RPMI7951 (cell line): ENCODE measurements around the gene PPT1. TPM values are rescaled to one million over a fixed set of nuclear protein-coding genes. Genes with fewer than 3 reads are reported as not detected.
"Not testable (repeated sequence)": the region's sequence is repeated elsewhere in the genome, so short reads cannot be mapped to it uniquely, and the experiment has no call there.

Source experiments
- DNase-seq: peaks from one replicate; pipeline ENCODE4 v3.0.0-alpha.2; 2012; ENCODE audit warnings: low read depth
- total RNA-seq: library from RNA; depleted of rRNA; stranded (reverse); fragments of >200 nt; shearing (Covaris generic); gene quantifications from 2 replicates; pipeline ENCODE4 v1.2.3, GENCODE V29; 2014

PPT1 gene
- total RNA-seq, 1 experiment from 2014 or later, result 99.4 TPM

DNA sequence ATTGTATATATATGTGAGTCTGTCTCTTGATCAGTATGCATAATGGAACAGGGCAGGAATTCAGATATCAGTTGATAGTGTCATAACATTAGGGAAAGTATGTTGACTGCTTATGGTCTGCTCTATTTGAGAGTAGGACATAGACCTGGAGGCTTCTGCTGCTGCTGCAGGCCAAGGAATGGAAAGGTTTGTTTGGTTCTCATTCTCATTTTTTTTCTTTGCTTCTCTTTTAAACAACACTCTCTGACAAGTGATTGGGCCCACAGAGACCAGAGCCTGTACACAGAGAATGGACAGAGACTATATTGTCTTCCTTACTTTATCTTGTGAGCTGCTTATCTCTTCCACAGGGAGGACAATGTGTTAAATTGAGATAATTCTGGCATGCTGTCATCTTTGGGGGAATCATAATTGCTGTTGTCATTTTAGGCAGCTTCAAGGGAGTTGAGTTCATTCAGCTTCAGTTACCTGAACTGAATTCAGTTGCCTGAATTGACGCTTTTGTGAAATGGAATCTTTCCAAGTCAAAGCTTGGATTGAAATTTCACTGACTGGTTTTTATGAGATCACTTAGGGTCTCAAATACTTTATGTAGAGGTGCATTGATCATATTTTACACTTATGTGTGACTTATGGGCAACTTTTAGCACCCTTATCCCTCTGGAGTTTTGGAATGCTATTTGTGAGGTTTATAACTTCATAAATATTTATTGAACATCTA lies 39.6 kb downstream of the PPT1 start:
- no peak for DNase-seq

DNA sequence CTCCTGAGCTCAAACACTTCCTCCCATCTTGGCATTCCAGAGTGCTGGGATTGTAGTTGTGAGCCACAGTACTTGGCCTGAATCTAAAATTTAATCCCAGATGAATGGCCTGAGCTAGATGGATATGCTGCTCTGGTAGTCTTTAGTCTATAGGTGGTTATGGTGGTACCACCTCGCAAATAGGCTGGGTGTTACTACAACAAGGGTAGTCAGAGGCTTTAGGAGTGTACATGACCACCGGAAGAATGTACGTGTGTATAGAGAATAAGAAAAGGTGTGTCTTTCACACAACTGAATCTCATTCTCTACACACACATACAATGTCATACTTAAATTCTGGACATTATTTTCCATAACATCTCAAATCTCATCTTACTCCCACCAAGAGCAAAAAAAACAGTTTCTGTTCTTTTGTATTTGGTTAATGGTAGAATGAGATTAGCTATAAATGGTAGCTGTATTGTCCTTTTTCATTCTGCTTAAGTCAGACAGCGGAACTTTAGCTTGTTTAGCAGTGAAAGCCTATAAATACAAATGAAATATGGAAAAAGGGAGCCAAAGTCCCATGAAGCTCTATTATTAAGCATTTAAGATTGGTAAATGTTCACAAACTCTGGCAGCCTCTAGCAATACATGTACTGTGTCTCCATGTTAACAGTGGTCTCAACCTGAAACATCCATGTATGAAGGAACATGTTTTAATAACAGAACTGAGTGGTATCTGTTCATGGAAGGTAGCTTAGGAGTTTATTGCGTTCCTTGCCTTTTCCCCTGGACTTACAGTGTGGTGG lies 40.3 kb downstream of the PPT1 start:
- DNase-seq, result no peak

DNA sequence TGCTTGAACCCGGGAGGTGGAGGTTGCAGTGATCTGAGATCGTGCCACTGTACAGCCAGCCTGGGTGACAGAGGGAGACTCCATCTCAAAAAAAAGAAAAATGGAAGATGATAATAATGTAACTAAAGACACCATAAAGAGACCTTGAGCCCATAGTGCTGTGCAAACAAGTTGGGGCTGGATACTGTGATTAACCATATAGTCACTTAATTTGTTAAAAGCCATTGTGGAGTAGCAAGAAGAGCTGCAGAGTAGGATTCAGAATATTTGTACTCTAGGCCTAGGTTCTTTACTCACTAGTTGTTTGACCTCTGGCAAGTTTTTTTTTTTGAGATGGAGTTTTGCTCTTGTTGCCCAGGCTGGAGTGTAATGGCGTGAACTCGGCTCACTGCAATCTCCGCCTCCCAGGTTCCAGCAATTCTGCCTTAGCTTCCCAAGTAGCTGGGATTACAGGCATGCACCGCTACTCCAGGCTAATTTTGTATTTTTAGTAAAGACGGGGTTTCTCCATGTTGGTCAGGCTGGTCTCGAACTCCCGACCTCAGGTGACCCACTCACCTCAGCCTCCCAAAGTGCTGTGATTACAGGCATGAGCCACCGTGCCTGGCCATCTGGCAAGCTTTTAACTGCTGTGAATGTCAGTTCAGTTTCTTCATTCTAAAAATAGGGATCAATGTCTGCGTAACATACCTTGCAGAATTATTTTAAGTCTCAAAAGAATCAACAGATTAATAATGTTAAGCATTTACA lies 43.7 kb downstream of the PPT1 start:
- DNase-seq, result no peak

DNA sequence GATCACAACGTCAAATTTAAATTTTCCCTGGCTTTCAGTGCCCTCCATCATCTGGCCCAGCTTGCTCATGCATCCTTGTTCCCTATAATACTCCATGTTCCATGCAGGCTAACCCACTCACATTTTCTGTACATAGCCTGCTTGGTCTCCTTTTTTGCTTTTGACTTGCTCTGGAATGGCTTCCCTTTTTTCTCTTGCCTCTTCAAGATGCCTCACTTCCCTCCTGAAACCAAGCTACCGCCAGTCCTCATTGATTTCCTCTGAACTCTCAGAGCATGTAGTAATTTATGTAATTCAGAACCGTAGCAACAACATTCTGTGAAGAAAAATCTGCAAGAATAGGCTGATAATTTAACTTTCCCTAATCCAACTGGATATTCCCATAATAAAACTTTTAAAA lies 46.2 kb downstream of the PPT1 start:
- DNase-seq, result no peak

DNA sequence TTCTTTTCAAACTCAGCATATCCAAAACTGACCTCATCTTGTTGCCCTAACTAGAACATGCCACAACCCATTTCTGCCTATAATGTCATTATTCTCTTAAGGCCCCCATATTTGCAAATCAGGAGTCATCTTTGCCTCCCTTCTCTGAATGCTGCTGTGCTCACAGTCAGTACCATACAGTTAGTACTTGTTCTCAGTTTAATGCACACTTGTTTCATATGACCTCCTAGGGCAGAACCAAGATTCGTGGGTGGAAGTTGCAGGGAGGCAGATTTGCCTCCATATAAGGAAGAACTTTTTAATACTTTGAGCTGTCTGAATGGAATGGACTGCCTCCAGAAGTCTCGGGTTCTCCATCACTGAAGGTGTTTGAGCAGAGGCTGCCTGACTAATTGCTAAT lies 47.3 kb downstream of the PPT1 start:
- no peak for DNase-seq

DNA sequence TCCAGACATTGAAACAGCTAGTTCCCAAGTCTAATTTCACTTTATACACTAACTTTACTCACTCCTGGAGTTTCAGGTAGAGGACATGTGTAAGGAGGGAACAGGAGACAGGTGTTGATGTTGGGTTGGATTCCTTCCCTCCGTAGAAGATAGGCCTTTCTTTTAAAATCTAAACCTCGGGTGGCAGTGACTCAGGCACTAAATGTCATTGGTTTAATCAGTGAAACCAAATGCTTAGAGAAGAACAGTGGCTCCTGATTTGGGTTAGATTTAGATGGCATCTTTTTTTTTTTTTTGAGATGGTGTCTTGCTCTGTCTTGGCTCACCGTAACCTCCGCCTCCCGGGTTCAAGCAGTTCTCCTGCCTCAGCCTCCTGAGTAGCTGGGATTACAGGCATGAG lies 49.3 kb downstream of the PPT1 start:
- DNase-seq, result no peak

DNA sequence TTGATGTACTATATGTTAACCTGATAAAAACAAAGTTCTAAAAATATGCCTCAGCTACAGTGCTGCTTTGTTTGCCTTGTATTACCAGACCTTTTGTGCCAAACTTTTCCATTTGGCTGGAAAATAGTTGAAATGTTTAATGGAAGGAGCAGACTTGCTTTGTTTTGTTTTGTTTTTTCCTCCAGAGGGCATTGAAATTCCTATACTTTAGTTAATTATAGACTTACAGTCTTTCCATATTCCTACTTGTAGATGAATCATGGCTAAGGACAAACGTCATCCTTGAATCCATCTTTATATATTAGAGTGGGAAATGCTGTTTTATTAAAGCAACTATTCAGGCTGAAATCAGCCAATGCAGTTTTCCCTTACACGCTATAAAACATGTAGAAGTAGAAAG lies 49.8 kb downstream of the PPT1 start:
- no peak for DNase-seq

DNA sequence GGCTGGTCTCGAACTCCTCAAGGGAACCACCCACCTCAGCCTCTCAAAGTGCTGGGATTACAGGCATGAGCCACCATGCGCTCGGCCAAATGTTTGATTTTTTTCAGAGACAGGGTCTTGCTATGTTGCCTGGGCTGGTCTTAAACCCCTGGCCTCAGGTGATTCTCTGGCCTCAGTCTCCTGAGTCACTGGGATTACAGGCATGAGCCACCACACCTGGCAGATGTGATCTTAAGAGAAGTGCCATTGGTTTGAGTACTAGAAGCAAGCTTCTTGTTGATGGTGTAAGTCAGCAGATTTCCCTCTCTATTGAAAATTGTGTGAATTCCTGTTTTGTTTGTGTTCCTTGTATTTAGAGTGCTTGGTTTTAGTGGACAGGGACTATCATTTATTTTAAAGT lies 51.3 kb downstream of the PPT1 start:
- no peak for DNase-seq

DNA sequence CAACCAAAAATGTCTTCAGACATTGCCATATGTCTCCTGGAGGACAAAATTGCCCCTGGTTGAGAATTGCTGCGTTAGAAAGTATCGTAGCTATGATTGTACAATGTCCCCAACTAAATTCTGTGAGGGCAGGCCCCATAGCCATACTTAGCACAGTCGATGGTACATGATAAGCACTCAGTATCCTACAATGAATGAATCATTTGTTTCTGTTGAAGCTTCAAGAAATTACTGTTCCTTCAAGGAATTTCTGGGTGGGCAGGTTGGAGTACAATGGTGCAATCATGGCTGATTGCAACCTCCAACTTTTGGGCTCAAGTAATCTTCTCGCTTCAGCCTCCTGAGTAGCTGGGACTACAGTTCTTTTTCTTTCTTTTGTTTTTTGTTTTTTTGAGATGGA lies 51.9 kb downstream of the PPT1 start:
- no peak for DNase-seq

DNA sequence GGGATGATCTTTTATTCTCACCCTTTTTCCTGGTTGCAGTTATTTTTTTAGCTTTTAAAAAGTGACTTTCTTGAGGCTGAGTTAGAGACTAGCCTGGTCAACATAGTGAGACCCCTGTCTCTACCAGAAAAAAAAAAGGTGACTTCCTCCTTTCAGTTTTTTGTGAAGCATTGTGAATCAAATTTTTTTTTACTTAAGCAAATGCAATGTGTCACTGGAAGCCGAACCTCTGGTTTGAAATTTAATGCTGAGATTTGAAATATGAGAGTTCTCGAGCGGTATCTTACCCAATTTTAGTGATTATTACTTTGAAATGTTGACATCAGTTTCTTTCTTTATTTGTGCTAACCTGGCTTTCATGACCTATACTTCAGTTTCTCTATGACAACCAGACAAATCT lies 52.9 kb downstream of the PPT1 start:
- DNase-seq, result no peak

DNA sequence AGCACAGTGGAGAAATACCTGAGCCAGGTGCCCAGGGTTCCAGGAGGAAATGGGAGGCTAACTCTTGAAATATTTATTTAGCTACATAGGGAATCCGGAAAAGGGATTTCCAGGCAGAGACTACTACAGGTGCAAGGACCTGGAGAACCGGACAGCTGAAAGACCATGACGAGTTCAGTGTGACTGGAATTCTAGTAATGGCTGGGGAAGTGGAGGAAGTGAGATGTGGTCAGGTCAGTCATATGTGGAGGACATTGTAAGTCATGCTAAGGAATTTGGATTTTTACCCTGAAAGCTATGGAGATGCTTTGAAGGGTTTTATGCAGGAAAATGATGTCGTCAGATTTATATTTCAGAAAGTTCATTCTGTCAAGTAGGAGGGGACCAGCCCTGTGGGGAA lies 54.7 kb downstream of the PPT1 start:
- DNase-seq, result peak; percentile 40

DNA sequence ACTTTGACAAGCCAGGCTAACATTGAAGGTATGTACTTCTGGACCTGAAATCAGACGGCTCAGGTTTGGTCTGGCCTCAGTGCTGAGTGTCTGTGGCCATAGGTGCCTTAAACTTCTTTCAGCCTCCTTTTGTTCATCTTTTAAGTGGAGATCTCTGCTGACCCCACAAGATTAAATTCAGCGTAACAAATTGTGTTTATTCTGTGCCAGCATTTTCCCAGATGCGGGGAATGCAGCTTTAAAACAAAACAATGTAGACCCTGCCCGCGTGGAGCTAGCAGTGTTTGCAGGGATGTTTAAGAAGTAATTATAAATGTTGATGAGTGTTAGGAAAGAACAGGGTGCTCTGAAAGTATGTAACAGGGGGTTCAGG lies 55.6 kb downstream of the PPT1 start:
- DNase-seq, result no peak

DNA sequence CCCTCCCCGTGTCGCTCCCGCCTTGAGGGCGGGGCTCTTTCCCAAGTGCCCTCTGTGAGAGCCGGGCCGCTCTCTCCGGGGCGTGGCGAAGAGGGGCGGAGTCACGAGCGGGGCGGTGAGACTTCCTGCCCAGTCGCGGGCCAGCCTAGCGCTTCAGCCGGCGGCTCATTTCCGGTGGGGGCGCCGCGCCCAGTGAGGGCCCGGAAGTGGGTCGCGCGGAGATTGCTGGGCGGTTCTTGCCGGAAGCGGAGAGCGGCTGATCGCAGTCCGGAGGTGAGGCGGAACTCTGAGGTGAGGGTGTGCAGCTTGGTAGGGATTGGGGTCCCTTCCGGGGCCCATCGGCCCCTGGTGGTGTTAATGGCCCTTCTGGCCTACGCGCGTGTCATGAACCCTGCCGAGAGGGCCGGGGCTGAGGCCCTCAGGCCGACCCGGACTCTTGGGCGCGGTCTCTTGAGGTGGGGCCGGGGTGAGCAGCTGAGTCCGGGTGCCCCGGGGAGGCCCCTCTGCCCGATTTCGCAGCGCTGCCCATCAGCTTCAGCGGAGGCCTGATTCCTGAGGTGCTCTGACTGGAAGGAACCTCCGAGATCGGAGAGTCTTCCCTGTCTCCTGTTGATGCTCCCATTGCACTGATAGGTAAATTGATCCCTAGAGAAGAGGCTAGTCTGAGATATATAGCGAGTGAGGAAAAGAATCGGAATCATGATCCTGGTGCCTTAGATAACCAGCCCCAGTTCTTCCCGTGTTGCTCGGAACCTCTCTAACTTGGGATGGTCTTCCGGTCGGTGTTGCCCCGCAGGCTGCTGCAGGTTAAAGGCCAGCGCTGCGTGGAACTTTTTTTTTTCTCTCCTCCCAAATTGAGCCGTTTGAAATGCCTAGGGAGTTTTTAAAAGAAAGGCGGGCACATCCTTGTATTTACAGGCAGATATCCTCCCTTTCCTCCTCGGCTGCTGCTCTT lies 56.3 kb downstream of the PPT1 start, which contains the start of gene CAP1:
CAP1 (plus strand) TSS at position 219 of the 955 bp plus-strand sequence. CDS start 18,618 bp downstream, outside the sequence.
- peak; percentile 98 for DNase-seq

DNA sequence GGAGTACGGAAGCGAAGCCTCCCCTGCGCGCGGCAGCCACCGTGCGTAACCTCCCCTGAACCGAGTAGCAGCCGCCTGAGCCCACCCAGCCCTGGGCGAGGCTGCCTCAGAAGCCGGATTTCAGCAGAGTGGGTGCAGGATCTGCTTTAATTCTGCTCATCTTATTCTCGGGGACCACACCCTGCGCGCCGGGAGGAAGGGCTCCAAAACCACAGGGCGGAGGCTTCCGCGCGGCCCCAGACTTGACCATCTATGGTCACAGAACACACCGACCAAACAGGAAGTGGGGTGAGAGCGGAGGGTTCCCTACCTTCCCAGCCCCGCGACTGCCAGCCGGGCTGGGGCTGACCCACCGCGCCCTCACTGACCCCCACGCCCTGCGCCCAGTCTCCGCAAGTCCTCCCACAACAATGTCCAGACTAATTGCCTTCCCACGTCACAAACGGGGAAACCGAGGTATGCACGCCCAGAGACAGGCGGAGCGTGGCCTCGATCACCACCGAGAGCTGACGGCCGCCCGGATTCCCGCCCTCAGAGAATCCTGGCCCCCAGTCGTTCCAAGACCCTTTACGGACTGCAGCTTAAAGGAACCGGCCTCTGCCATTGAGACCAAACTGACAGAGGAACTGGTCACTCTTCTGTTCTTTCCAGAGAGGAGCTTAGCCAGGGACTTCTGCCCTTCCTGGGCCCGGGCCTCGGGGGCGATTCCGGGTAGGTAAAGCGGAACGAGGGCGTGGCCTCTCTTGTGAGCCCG lies 57.1 kb downstream of the PPT1 start:
- DNase-seq, result peak; percentile 97

DNA sequence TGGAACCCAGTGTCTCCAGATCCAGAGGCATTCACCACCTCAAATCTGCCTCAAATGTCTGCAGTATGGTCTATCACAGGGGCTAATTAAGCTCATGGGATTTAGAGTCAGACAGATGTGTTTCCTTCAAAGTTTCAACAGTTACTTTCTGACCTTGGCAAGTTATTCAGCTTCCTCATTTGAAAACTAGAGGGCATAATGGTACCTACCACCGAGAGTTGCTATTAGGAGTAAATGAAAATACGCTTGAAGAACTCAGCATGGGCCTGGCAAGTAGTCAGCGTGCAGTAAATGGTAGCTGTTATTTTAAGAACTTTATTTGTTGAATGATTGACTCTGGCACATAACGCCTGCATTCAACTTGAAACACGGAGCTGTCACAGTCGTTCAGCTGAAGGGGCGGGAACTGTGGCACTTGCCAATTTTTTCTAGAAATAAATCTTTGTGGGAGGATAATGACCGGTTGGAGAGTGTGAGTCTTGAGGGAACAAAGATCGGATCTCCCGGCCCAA lies 57.8 kb downstream of the PPT1 start:
- DNase-seq, result no peak

DNA sequence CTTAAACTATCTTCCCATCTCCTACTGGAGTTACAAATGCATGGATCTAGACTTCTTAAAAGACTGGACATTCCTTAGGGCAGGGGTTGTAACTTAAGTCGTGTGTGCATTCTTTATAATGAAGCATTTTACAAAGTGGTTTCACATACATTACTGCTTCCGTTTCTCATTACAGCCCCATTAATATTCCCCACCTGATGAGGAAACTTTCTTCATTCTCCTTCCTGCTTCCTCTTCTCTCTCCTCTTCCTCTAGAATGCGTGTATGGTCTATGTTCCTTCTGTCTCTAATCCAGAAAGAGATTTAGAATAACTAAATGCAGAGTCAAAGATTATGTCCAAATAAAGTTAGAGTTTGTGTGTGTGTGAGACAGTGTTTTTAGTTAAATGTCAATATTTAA lies 58.4 kb downstream of the PPT1 start:
- DNase-seq, result no peak

DNA sequence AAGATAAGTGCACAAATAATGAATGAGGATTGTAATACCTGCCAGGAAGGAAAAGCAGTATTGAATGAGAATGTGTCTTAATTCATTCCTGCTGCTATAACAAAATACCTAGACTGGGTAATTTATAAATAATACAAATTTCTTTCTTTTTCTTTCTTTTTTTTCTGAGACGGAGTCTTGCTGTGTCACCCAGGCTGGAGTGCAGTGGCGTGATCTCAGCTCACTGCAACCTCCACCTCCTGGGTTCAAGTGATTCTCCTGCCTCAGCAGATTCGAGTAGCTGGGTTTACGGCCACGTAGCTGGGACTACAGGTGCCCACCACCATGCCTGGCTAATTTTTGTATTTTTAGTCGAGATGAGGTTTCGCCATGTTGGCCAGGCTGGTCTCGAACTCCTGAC lies 59.8 kb downstream of the PPT1 start:
- not testable (repeated sequence) for DNase-seq

DNA sequence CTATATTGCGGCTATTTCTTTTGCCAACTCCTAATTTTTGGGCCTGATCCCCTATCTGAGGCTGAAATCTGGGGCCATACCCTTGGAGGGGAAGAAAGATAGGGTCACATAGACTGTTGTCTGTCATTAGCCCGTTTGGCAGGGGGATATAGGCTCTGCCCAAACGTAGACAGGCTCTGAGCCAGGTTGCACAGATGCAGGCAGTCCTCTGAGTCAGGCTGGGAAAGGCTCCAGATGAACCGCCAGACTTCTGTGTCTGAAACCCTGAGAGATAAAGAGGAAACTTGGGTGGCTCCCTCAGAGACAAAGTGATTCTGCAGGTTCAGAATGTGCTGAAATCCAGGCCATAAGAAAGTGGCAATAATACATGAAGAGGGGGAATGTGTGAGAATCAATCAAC lies 60.5 kb downstream of the PPT1 start:
- peak; percentile 85 for DNase-seq

DNA sequence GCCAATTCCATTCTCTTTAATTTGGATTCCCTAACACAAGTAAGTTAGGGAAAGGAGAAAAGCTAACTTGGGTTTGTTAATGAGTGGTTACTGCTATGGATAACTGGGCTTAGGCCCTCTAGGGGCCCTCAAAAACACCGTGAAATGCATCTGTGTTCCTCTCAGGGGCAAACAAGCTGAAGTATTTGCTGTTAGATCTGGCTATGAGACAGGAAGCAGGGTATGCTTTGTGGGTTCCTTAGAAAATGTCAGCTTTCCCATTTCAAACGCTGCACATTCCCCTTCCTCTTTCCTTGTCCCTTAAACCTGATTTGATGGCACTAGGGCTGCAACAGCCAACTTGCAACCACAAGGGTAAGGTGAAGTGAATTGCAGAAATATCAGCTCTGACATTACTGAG lies 62.2 kb downstream of the PPT1 start:
- DNase-seq, result no peak

DNA sequence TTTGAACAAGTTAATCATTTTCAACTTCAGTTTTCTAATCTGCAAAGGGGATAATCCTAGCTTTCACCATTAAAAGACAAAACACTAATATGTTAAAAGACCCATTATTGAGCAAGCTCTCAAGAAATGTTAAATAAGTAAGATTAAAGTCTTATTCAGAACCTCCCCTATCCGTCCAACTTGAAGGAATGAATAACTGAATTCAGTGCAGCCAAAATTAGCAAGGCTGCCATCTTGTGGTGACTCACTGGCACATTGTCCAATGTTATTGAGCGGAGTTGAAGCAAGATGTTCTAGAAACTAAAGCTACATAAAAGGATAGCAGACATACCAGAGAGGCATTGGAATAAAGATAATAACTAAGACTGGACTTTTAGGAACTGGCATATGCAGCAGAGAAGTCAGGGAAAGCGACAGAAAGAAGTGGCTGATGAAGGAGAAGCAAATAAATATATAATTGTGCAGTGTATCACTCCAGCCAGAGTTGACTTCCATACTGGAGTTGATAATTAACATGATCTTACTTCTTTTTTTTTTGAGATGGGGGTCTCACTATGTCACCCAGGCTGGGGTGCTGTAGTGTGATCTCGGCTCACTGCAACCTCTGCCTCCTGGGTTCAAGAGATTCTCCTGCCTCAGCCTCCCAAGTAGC lies 64.7 kb downstream of the PPT1 start:
- peak; percentile 65 for DNase-seq
